ENCODE results near the gene ERMARD.

Gene ERMARD

GRCh38 chr6:169714595-169714994, 36.8 kb upstream of the ERMARD start:
- no peak overlapping the region for H3K4me3 ChIP-seq (ENCODE audit: low read length)
- peaks cover 13% of the 10 kb centered on the region for H3K79me2 ChIP-seq (ENCODE audit: low read length)
- H3K9ac ChIP-seq (ENCODE audit: low read length) = no peak overlapping the region
- no peak overlapping the region for H3K4me2 ChIP-seq (ENCODE audit: low read length)
- no peaks in the 10 kb centered on the region for H4K20me1 ChIP-seq (ENCODE audit: insufficient read depth, low read length)
- no peak overlapping the region for H2AFZ ChIP-seq (ENCODE audit: low read depth, low read length)
- peaks cover 5% of the 10 kb centered on the region for H3K36me3 ChIP-seq (replicated peaks; ENCODE audit: low read depth, low read length)
- no peak for TF ChIP-seq EZH2phosphoT487 (IDR thresholded peaks at IDR 0.05; ENCODE audit: low read depth)
- no peak for TF ChIP-seq CTCF (IDR thresholded peaks at IDR 0.05; ENCODE audit: low read depth, low read length)
- peaks cover 3% of the 10 kb centered on the region for H3K4me1 ChIP-seq (ENCODE audit: low read length)
- H3K27ac ChIP-seq (ENCODE audit: low read length) = no peak overlapping the region
- H3K9me3 ChIP-seq (ENCODE audit: insufficient read depth, low read length) = no peaks in the 10 kb centered on the region
- H3K27me3 ChIP-seq (ENCODE audit: low read depth, low read length) = no peaks in the 10 kb centered on the region

GRCh38 chr6:169719117-169719516, 32.3 kb upstream of the ERMARD start:
- Histone ChIP-seq H3K4me1 (ENCODE audit: low read length) (peaks cover 9% of the 10 kb centered on the region; the same call in 1 of the 2 replicates), H3K9ac (ENCODE audit: low read length) (no peak overlapping the region), H3K9me3 (ENCODE audit: insufficient read depth, low read length) (no peaks in the 10 kb centered on the region), H3K27me3 (ENCODE audit: low read depth, low read length) (no peaks in the 10 kb centered on the region), H3K36me3 (replicated peaks; ENCODE audit: low read depth, low read length) (no peaks in the 10 kb centered on the region), H3K27ac (ENCODE audit: low read length) (no peak overlapping the region), H4K20me1 (ENCODE audit: insufficient read depth, low read length) (peaks cover 16% of the 10 kb centered on the region), H2AFZ (ENCODE audit: low read depth, low read length) (no peak overlapping the region), H3K79me2 (ENCODE audit: low read length) (peaks cover 52% of the 10 kb centered on the region), H3K4me2 (ENCODE audit: low read length) (no peak overlapping the region), H3K4me3 (ENCODE audit: low read length) (no peak overlapping the region)
- TF ChIP-seq EZH2phosphoT487 (IDR thresholded peaks at IDR 0.05; ENCODE audit: low read depth) = no peak
- no peak for TF ChIP-seq CTCF (IDR thresholded peaks at IDR 0.05; ENCODE audit: low read depth, low read length)

GRCh38 chr6:169720207-169720855, 31.1 kb upstream of the ERMARD start:
- Histone ChIP-seq H3K4me1 (ENCODE audit: low read length) (peaks cover 11% of the 10 kb centered on the region; the same call in 1 of the 2 replicates), H3K79me2 (ENCODE audit: low read length) (peaks cover 52% of the 10 kb centered on the region), H3K27me3 (ENCODE audit: low read depth, low read length) (no peaks in the 10 kb centered on the region), H3K9me3 (ENCODE audit: insufficient read depth, low read length) (no peaks in the 10 kb centered on the region), H3K36me3 (replicated peaks; ENCODE audit: low read depth, low read length) (no peaks in the 10 kb centered on the region), H3K9ac (ENCODE audit: low read length) (no peak overlapping the region), H2AFZ (ENCODE audit: low read depth, low read length) (no peak overlapping the region), H3K4me2 (ENCODE audit: low read length) (no peak overlapping the region), H3K4me3 (ENCODE audit: low read length) (no peak overlapping the region), H4K20me1 (ENCODE audit: insufficient read depth, low read length) (peaks cover 16% of the 10 kb centered on the region), H3K27ac (ENCODE audit: low read length) (no peak overlapping the region)
- TF ChIP-seq EZH2phosphoT487 (IDR thresholded peaks at IDR 0.05; ENCODE audit: low read depth) = no peak
- no peak for TF ChIP-seq CTCF (IDR thresholded peaks at IDR 0.05; ENCODE audit: low read depth, low read length)

GRCh38 chr6:169722362-169723199, 28.8 kb upstream of the ERMARD start:
- peaks cover 52% of the 10 kb centered on the region for H3K79me2 ChIP-seq (ENCODE audit: low read length)
- peaks cover 14% of the 10 kb centered on the region; the same call in 1 of the 2 replicates for H3K4me1 ChIP-seq (ENCODE audit: low read length)
- H3K4me3 ChIP-seq (ENCODE audit: low read length) = peak overlapping the region; percentile 99
- H2AFZ ChIP-seq (ENCODE audit: low read depth, low read length) = no peak overlapping the region
- H3K9me3 ChIP-seq (ENCODE audit: insufficient read depth, low read length) = no peaks in the 10 kb centered on the region
- H3K4me2 ChIP-seq (ENCODE audit: low read length) = peak overlapping the region; percentile 92
- no peaks in the 10 kb centered on the region for H3K36me3 ChIP-seq (replicated peaks; ENCODE audit: low read depth, low read length)
- TF ChIP-seq EZH2phosphoT487 (IDR thresholded peaks at IDR 0.05; ENCODE audit: low read depth) = no peak
- no peak for TF ChIP-seq CTCF (IDR thresholded peaks at IDR 0.05; ENCODE audit: low read depth, low read length)
- peak overlapping the region; percentile 87 for H3K9ac ChIP-seq (ENCODE audit: low read length)
- H3K27me3 ChIP-seq (ENCODE audit: low read depth, low read length) = no peaks in the 10 kb centered on the region
- peaks cover 16% of the 10 kb centered on the region for H4K20me1 ChIP-seq (ENCODE audit: insufficient read depth, low read length)
- H3K27ac ChIP-seq (ENCODE audit: low read length) = peak overlapping the region; percentile 69

Measured in OCI-LY3 (cell line).